ENCODE results near the gene HS1BP3. TPM values are rescaled to one million over a fixed set of nuclear protein-coding genes. Genes with fewer than 3 reads are reported as not detected.

HS1BP3 gene
- total RNA-seq, 1 donor from 2014 or later, result 37.9 TPM

GRCh38 chr2:20572221-20572620 is 78.7 kb downstream of the HS1BP3 start:
- DNase-seq (ENCODE audit: low spot score), result no peak

GRCh38 chr2:20571644-20572215 is 79.2 kb downstream of the HS1BP3 start:
- DNase-seq (ENCODE audit: low spot score), result no peak

GRCh38 chr2:20571231-20571630 is 79.7 kb downstream of the HS1BP3 start:
- no peak for DNase-seq (ENCODE audit: low spot score)

GRCh38 chr2:20570249-20570648 is 80.6 kb downstream of the HS1BP3 start:
- DNase-seq (ENCODE audit: low spot score), result no peak

GRCh38 chr2:20569464-20570223 is 81.3 kb downstream of the HS1BP3 start:
- DNase-seq (ENCODE audit: low spot score), result no peak

GRCh38 chr2:20568501-20569463 is 82.1 kb downstream of the HS1BP3 start:
- DNase-seq (ENCODE audit: low spot score), result no peak

- DNase-seq (ENCODE audit: low spot score), result no peak
Observed at GRCh38 chr2:20567926-20568179, 83.0 kb downstream of the HS1BP3 start.

Other genes with a start within 250 kb of the HS1BP3 start
- gene RHOB, start 204.0 kb downstream of the HS1BP3 start, total RNA-seq, result 304 TPM
- 11.0 TPM for gene GDF7, start 16.0 kb upstream of the HS1BP3 start, total RNA-seq
- gene LDAH, start 172.0 kb upstream of the HS1BP3 start, total RNA-seq, result 42.5 TPM

Measured in ureter (tissue), 1 donor.